ENCODE data around the gene AFAP1. TPM values are rescaled to one million over a fixed set of nuclear protein-coding genes. Genes with fewer than 3 reads are reported as not detected.
A peak's percentile ranks its signal among the peaks of the same experiment; 100 is the strongest.

Gene AFAP1
- polyA plus RNA-seq, 3 donors: 18.7 to 26.2 (median 22.8) TPM

- peak; percentile 58 for DNase-seq
Measured at GRCh38 chr4:7719354-7720174, 220.1 kb downstream of the AFAP1 start.

GRCh38 chr4:7717946-7718490, 221.6 kb downstream of the AFAP1 start:
- DNase-seq: no peak

GRCh38 chr4:7717161-7717560, 222.5 kb downstream of the AFAP1 start:
- DNase-seq: no peak

DNA sequence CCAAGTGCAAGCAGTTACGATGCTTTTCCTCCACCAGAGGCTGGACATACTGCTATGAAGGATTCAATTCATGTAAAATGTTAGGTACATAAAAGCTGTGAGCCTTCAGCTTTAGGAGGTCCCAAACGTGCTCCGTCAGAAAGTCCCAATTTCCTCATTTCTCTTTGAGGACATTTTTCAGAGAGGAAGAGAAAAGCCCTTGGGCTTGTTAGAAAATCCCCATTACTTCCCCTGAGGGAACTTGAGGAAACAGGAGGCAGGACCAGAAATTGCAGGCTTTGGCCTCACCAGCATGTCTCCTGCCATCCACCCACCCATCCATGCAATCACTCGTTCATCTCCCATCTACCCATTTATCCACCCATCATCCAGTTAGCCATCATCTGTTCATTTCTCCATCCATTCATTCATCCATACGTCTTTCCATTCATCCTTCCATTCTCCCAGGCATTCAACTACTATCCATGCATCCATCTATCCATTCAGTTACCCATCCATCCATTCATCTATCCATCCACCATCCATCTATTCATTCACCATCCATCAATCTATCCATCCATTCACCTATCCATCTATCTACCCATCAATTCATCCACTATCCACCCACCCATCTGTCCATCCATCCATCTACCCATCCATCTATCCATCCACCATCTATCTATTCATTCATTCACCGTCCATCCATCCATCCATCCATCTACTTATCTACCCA, 223.5 kb downstream of the AFAP1 start:
- DNase-seq: no peak

DNA sequence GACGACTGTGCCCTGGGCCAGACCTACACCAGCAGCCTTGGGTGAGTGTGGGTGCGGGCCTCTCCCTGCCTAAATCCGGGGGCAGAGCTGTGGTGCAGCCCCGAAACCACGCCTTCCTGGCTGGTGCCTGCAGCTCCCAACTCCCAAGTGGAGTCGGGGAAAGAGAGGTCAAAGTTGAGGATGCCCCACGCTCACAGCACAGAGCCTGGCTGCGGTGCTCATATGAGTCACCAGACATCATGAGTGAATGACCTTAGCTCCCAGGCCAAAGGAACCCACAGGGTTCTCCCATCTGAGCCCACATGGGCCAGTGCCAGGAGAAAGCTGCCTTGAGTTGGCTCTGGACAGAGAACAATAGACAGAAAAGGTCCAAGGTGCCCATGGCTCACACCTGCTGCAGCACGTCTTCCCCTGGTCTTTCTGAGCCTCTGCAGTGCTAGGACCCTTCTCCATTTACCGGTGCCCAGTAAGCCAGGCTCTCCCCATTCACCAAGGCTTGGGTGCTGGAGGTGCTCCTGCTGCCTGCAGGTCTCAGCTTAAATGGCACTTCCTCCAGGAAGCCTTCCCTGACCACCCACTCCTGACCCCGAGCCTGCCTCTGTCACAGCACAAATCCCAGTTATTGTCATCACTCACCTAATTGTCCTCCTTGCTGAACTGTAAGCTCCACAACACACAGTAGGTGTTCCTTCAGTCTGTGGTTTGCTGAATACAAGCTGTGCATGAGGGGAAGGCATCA, 224.2 kb downstream of the AFAP1 start:
- no peak for DNase-seq

- no peak for DNase-seq
Measured at GRCh38 chr4:7714738-7715137, 224.9 kb downstream of the AFAP1 start.

DNA sequence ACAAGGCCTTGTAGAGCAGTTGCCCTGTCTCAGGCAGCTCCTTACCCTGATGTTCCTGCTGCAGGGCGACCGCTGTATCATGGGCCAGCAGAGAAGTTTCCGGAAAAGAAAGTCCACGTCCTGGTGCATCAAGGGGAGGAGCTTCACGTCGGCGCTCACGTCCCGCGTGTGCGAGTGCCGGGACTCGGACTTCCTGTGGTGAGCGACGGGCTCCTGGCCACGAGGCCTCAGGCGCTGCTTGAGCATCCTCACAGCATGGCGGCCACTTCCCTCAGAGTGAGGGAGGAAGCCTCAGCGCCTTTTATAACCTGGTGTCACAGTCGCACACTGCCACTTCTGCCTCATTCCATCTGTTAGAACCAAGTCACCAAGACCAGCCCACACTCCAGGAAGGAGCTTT, 225.5 kb downstream of the AFAP1 start:
- no peak for DNase-seq

GRCh38 chr4:7713757-7714156, 225.9 kb downstream of the AFAP1 start:
- no peak for DNase-seq

DNA sequence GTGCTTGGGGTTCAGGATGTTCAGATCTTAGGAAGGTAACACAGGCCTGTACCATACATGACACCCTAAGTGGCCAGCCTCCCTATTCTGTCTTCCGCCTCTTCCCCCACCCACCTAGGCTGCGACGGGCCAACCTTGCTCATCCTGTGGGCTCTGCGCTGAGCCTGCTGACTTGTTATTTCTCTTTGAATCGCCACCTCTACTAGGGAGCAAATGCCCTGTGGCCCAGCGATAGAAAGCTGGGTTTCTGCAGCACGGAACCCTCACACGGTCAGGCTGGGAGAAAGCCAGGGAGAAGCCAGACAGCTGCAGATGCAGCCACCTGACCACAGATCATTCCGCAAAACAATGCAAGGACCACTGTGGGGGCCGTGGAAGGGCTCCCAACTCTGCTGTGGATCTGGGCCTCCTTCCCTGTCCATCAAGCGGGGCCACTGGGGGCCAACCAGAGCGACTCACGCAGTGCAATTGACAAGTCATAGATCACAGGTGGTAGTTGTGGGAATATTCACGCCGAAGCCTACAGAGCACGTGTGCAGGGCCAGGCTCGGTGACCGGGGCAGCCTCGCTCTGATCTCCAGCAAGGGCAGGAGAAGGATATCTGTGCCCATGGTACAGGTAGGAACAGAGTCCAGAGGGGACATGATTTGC, 227.5 kb downstream of the AFAP1 start:
- no peak for DNase-seq

- DNase-seq: no peak
Measured at GRCh38 chr4:7711307-7711963, 228.2 kb downstream of the AFAP1 start.

DNA sequence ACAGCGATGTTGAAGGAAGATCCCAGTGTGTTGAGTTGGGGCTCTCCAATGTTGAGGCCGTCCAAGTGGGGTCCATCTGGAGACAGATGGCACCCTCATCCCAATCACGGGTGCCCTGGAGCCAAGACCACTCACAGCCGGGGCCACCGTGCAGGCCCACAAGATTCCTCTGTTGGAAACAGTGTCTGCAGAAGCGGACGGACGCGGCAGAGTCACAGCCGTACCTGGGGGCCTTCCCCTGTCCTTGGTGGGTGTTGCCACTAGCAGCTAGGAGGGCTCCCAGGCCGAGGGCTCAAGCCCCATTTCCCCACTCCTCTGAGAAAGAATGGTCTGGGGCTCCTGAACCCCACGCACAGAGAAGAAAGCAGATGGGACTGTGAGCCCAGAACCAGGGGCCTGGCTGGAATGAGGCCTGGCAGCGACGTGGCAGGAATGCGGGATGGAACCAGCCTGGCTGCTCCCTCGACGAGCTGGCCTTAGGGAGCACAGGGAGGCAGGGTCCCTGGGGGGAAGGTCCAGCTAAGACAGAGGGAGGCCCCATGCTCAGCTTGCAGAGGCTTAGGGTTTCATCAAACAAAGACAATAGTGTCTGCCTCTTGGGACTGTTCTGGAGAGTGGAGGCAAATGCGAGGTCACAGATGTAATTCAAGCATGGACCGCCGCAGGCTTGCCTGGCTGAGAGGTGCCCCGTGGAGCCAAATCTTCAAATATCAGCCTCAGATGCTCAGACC, 228.9 kb downstream of the AFAP1 start:
- DNase-seq: no peak

DNA sequence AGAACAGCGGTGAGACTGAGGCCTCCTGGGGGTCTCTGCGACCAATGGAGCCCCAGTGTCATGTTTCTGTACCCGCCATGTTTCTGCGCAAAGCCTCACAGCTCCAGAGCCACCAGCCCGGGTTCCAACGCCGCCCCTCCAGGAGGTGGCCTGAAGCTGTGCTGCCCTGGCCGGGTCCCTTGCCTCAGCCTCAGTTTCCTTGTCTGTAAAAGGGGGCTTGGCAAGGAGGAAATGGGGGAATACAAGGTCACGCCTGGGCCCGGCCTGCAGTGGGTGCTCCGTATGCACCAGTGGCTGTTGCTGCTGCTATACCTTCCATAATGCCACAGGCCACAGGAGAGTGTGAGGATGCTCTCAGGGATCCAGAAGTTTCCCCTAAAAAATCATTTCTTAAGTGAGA, 229.5 kb downstream of the AFAP1 start:
- no peak for DNase-seq

DNA sequence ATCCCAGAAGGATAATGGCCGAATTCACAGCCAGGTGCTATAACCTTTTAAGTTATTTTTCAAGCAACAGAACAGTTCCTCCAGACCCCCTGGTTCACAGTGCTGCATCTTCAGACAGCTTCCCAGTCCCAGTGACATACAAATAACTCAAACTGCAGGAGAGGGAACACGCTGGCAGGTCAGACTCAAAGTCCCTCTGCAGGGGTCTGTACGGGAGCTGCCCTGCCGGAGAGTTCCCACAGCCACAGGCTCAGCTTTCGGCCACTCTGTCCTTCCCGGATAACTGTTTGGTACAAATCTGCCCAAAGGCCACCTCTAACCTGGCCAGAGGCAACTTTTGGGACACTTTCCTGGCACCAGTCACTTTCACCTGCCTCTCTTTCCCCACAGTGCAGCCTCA, 230.2 kb downstream of the AFAP1 start:
- no peak for DNase-seq

DNA sequence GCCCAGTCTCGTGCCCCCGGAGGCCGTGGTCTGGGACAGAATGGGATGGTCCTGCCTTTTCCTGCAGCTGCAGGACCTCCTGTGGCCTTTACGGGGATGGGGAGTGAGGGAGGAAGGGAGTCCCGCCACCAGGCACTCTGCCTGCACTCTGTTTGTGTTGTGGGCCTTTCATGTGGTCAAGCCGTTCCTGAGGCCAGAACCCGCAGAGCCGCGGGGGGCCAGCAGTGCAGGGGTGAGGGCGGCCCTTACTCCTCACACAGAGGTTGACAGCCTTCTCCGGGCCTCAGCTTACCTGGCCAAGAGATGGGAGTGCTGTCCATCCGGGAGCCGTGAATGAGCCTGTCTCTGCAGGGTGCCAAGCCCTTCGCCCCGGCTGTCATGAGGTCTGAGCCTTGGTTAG, 230.7 kb downstream of the AFAP1 start:
- DNase-seq: no peak

Other genes with a start within 250 kb of the AFAP1 start
- 1 to 10 TPM; 6.1 to 8.6 (median 7.3) TPM for gene ABLIM2, start 219.0 kb upstream of the AFAP1 start, polyA plus RNA-seq (ENCODE audit: insufficient read length in 3 of 3)